Activated CD4-positive, alpha-beta memory T cell treated with anti-CD3 and anti-CD28 coated beads for 36 hours (primary cell): ENCODE data around the gene S100A2. TPM values are rescaled to one million over a fixed set of nuclear protein-coding genes. Genes with fewer than 3 reads are reported as not detected.

ENCODE experiments used
- CTCF ChIA-PET: fragments of 350-600 bp; sonication (Branson Sonifier 250); formaldehyde crosslinking; loops from one replicate; lab custom pipeline; 2021; ENCODE audit warnings: antibody characterized with exemption, inconsistent platforms; lab: Charles Lee
- POLR2A ChIA-PET: fragments of 350-600 bp; sonication (Branson Sonifier 250); formaldehyde crosslinking; loops from one replicate; lab custom pipeline; 2021; ENCODE audit warnings: antibody characterized with exemption; lab: Charles Lee
- DNase-seq: peaks from one replicate; pipeline ENCODE4 v3.0.0-alpha.2; 2020
- H3K27ac Mint-ChIP-seq: one replicate; pipeline ENCODE4 v1.8.0; 2021; ENCODE audit warnings: mixed read lengths
- H3K27me3 Mint-ChIP-seq: one replicate; pipeline ENCODE4 v1.8.0; 2021; ENCODE audit warnings: mixed read lengths
- H3K36me3 Mint-ChIP-seq: one replicate; pipeline ENCODE4 v1.8.0; 2021; ENCODE audit warnings: mixed read lengths
- H3K4me1 Mint-ChIP-seq: one replicate; pipeline ENCODE4 v1.8.0; 2021; ENCODE audit warnings: low read depth, mixed read lengths
- H3K4me3 Mint-ChIP-seq: one replicate; pipeline ENCODE4 v1.8.0; 2021; ENCODE audit warnings: mild to moderate bottlenecking, mixed read lengths
- H3K9me3 Mint-ChIP-seq: one replicate; pipeline ENCODE4 v1.8.0; 2021; ENCODE audit warnings: mixed read lengths
- intact Hi-C: fragments of 100-400 bp; cut with micrococcal nuclease; formaldehyde crosslinking; loops from one replicate; pipeline ENCODE4 v1.15.1; 2023
- total RNA-seq, 2 experiments: library from RNA; stranded (reverse); gene quantifications; one replicate each; pipeline ENCODE4 v1.2.3, GENCODE V29; 2021

S100A2 gene
- total RNA-seq, 2 experiments from 2014 or later, result 3.5 to 5.3 TPM

DNA sequence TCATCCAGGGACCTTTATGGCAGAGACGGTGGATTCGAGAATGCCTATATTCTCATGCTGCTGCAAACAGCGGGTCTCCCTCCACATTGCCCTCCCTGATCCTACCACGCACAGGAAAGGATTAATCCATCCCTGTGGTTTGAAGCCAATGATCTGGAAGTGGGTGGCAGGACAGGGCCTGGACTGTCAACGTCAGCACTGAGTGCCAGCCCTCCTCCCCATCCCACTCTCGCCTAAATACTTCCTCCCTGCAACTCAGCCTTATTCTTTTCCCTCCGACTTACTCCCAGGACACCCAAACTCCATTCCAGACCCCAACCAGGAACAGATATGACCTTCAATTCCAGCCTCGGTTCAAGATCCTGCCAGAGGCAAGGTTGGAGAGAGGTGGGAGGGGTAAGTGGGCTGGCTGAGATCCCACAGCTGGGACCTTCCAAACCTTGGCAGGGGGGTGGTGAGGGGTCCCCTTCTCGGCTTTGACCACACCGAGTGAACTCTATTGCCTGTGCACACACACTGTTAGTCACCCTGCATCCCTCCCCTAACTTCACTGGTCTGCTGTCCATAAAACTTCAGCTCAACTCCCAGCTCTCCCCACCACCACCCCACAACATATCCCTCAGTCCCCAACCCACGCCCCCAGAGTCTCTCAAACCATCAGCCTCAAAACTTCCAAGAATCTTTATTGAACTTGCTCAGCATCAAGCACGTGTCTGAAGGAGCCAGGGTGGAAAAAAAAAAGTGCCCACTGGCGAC lies 22.5 kb downstream of the S100A2 start:
- intact Hi-C loops, result loop anchor here (10.0 kb wide), 2 partner anchors 422 to 1508 kb away; partner anchors contain the start of genes CREB3L4, S100A11 and SLC39A1
- H3K9me3 Mint-ChIP-seq, result no peaks in the 10 kb centered on the region
- H3K4me3 Mint-ChIP-seq, result peak overlapping the region; percentile 92
- H3K36me3 Mint-ChIP-seq, result peaks cover 30% of the 10 kb centered on the region
- no peak for DNase-seq
- peaks cover 82% of the 10 kb centered on the region for H3K4me1 Mint-ChIP-seq
- no peaks in the 10 kb centered on the region for H3K27me3 Mint-ChIP-seq
- CTCF ChIA-PET, result interaction anchor here (3.3 to 5.4 kb wide), 4 partner anchors 8 to 32 kb away, joined by 26 to 66 read pairs (median 38); partner anchors contain the start of gene S100A6
- H3K27ac Mint-ChIP-seq, result peak overlapping the region; percentile 99
- POLR2A ChIA-PET, result interaction anchor here (3.4 to 4.2 kb wide), 3 partner anchors 9 to 91 kb away, joined by 20 to 96 read pairs (median 50); partner anchors contain the start of genes CHTOP, S100A2 and S100A6

DNA sequence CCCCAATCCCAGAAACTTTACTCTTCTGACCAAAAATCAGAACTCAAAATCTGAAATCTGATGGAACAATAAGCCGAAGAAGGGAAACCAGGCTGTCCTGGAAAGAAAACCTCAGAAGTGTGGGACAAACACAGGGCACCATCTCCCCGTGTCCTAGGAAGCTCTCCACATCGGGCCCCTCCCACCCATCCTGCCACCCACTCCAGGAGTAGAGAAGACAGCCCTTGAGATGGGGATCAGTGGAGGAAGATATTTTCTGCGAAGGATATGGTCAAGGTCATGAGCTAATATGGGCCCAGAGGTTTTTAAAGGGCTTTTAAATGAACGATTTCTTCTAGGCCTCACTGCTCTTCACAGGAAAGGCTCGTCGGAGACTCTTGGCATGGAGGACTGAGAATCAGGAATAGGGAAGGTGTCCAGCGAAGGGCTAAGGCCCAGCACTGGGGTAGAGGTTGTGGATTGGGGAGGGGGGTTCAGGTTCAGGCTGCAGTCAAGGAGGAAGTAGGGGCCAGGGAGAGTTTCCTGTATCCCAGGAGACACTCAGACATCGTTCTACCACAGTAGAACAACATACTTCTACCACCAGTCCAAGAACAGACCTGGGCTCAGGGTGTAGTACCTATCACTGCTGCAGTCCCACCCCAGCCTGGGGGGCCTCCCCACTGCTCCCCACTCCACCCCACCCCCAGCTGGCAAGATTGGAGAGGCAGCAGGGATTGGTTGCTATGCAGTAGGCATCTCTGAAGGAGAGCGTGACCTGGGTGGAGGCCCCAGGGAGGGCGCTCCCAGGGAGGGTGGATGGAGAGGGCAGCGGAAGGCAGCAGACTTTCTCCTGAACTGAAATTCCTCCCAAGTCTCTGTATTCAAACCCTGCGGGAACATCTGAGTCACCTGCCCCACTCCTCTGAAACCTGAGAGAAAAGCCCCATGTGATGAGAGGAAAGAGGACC lies 23.7 kb downstream of the S100A2 start:
- ChIA-PET POLR2A (interaction anchor here (0.8 to 1.3 kb wide), 2 partner anchors 25 to 92 kb away, joined by 3 read pairs; partner anchors contain the start of gene CHTOP), CTCF (interaction anchor here (0.6 to 5.4 kb wide), 4 partner anchors 7 to 26 kb away, joined by 3 to 66 read pairs (median 22); partner anchors contain the start of gene S100A6)
- H3K9me3 Mint-ChIP-seq, result no peaks in the 10 kb centered on the region
- H3K4me3 Mint-ChIP-seq, result peak overlapping the region; percentile 10
- peak overlapping the region; percentile 99 for H3K27ac Mint-ChIP-seq
- no peaks in the 10 kb centered on the region for H3K27me3 Mint-ChIP-seq
- H3K36me3 Mint-ChIP-seq, result peaks cover 30% of the 10 kb centered on the region
- intact Hi-C loops, result loop anchor here (10.0 kb wide), 2 partner anchors 423 to 1507 kb away; partner anchors contain the start of genes CREB3L4, S100A11 and SLC39A1
- H3K4me1 Mint-ChIP-seq, result peaks cover 83% of the 10 kb centered on the region
- DNase-seq, result no peak

DNA sequence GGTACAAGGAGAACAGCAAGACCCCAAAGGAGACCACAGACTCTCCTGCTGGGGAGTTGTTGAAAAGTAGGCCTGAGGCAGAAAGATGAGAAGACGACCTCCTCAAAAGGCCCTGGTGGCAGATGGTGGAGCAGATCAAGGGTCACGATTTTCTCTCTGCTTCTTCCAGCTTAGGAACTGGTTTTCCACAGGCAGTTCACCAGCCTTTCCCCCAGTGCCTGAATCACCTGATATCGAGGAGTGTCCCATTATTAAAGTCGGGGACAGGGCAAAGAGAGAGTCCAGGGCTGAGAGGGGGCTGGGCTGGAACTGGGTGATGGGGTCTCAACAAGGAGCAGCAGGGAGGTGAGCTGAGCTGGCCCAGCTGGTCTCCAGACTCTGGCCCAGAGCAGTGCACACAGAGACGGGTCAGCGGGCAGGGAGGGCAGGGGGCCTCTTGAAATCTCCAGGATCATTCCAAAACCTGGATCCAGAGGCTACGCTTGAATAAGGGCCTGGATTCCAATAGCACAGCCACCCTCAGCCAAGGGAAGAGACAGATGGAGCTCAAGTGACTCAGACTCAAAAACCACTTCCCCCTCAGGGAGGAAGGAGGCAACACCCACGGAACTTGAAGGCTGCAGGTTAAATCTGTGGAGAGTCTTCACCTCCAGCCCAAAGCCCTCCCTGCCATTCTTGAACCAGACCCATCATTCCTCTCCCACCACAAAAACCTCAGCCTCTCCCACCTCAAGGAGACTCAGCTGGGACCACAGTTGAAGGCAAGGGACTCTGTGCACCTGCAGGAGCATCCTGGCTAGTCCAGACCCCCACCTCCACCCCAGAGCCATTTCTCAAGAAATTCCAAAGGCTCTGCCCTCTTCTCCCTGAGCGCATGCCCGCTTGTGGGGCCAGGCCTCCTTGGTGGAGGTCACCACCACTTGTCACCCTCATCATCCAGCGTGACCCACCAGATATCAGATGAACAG lies 25.0 kb downstream of the S100A2 start, which contains the start of gene S100A5:
TSS of gene S100A5 (minus strand) at position 541 of the 968 bp plus-strand sequence. CDS start 743 bp downstream, outside the sequence.
- CTCF ChIA-PET, result interaction anchor here (0.9 to 2.8 kb wide), 5 partner anchors 9 to 32 kb away, joined by 3 to 17 read pairs (median 4); no protein-coding TSS in a partner anchor
- Mint-ChIP-seq H3K4me1 (peaks cover 83% of the 10 kb centered on the region), H3K9me3 (no peaks in the 10 kb centered on the region), H3K36me3 (peaks cover 33% of the 10 kb centered on the region), H3K27ac (peak within 1 kb of the TSS; percentile 89), H3K27me3 (no peaks in the 10 kb centered on the region), H3K4me3 (peak within 1 kb of the TSS; percentile 56)
- intact Hi-C loops, result loop anchor here (10.0 kb wide), 2 partner anchors 424 to 1506 kb away; partner anchors contain the start of genes CREB3L4, S100A11 and SLC39A1
- POLR2A ChIA-PET, result interaction anchor here (1.0 to 1.6 kb wide), 3 partner anchors 21 to 93 kb away, joined by 3 read pairs; partner anchors contain the start of genes CHTOP and S100A2
- peak; percentile 73 for DNase-seq

GRCh38 chr1:153539395-153540093 lies 26.1 kb downstream of the S100A2 start:
- Mint-ChIP-seq H3K9me3 (no peaks in the 10 kb centered on the region), H3K27ac (peak overlapping the region; percentile 89), H3K4me3 (no peak overlapping the region), H3K36me3 (peaks cover 30% of the 10 kb centered on the region), H3K27me3 (no peaks in the 10 kb centered on the region), H3K4me1 (peaks cover 76% of the 10 kb centered on the region)
- DNase-seq, result peak; percentile 35
- POLR2A ChIA-PET, result interaction anchor here (1.0 to 1.6 kb wide), 2 partner anchors 22 to 26 kb away, joined by 3 read pairs; partner anchors contain the start of gene S100A2
- CTCF ChIA-PET, result interaction anchor here (1.1 to 2.8 kb wide), 3 partner anchors 8 to 28 kb away, joined by 4 to 17 read pairs (median 9); no protein-coding TSS in a partner anchor
- intact Hi-C loops, result loop anchor here (10.0 kb wide), 3 partner anchors 95 to 1505 kb away; partner anchors contain the start of genes CHTOP, CREB3L4, S100A11 and SLC39A1

- POLR2A ChIA-PET, result no interaction called here
- no peak for DNase-seq
- Mint-ChIP-seq H3K4me3 (no peak overlapping the region), H3K4me1 (peaks cover 75% of the 10 kb centered on the region), H3K36me3 (peaks cover 27% of the 10 kb centered on the region), H3K27ac (no peak overlapping the region), H3K9me3 (no peaks in the 10 kb centered on the region), H3K27me3 (no peaks in the 10 kb centered on the region)
- CTCF ChIA-PET, result interaction anchor here (1.8 kb wide), 1 partner anchor 30 kb away, joined by 5 read pairs; no protein-coding TSS in a partner anchor
- intact Hi-C loops, result loop anchor here (10.0 kb wide), 1 partner anchor 96 kb away; the partner anchor contains the start of gene CHTOP
Measured at GRCh38 chr1:153538315-153538821, 27.3 kb downstream of the S100A2 start.

- CTCF ChIA-PET, result interaction anchor here (1.8 kb wide), 1 partner anchor 31 kb away, joined by 5 read pairs; no protein-coding TSS in a partner anchor
- no peaks in the 10 kb centered on the region for H3K27me3 Mint-ChIP-seq
- no peak overlapping the region for H3K4me3 Mint-ChIP-seq
- H3K36me3 Mint-ChIP-seq, result peaks cover 22% of the 10 kb centered on the region
- POLR2A ChIA-PET, result no interaction called here
- H3K27ac Mint-ChIP-seq, result peak overlapping the region; percentile 96
- intact Hi-C loops, result loop anchor here (10.0 kb wide), 1 partner anchor 97 kb away; the partner anchor contains the start of gene CHTOP
- no peak for DNase-seq
- H3K9me3 Mint-ChIP-seq, result no peaks in the 10 kb centered on the region
- H3K4me1 Mint-ChIP-seq, result peaks cover 75% of the 10 kb centered on the region
Measured at GRCh38 chr1:153537376-153537730, 28.3 kb downstream of the S100A2 start.

DNA sequence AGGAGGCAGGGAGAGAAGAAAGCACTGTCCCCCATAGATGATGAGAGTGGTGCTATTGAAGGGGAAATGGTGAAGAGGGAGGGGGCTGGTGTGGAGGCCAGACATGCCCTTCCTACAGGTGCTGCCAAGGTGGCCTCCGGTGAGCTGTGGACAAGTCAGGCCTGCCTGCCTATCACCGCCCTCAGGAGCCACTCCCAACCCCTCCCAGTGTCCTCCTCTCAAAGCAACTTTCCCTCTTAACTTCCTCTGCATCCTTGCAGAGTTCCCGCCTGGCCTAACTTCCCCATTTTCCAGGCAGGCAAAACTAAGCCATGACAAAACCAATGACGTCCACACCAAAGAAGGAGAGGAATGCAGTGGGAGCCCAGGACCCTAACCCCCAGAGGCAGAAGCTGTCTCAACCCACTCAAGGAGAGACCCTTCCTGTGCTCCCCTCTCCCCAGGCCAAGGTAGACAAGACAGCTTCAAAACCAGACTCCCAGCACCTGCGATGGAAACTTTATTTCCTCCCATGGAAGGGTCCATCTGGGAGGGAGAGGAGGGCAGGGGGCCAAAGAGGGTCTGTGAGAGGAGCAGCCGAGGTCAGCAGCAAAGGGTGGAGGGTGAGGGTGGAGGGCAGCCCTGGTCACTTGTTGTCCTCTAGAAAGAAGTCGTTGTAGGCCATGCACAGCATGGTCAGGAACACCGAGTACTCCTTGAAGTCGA lies 28.8 kb downstream of the S100A2 start:
- intact Hi-C loops, result loop anchor here (1.0 to 10.0 kb wide), 2 partner anchors 8 to 98 kb away; partner anchors contain the start of genes CHTOP and S100A4
- H3K4me3 Mint-ChIP-seq, result peak overlapping the region; percentile 95

GRCh38 chr1:153536012-153536670 lies 29.5 kb downstream of the S100A2 start:
- ChIA-PET CTCF (interaction anchor here (1.3 to 6.3 kb wide), 6 partner anchors 8 to 102 kb away, joined by 3 to 269 read pairs (median 18); no protein-coding TSS in a partner anchor), POLR2A (interaction anchor here (0.6 to 6.4 kb wide), 11 partner anchors 8 to 443 kb away, joined by 3 to 99 read pairs (median 3); partner anchors contain the start of genes CHTOP, S100A2 and S100A4)

More for the DNA sequence above, 28.8 kb downstream of the S100A2 start:
- ChIA-PET POLR2A (interaction anchor here (0.6 to 6.4 kb wide), 4 partner anchors 8 to 34 kb away, joined by 3 to 99 read pairs (median 57); partner anchors contain the start of genes S100A2 and S100A4), CTCF (interaction anchor here (1.7 to 6.3 kb wide), 4 partner anchors 26 to 34 kb away, joined by 5 to 269 read pairs (median 38); no protein-coding TSS in a partner anchor)
- peak overlapping the region; percentile 96 for H3K27ac Mint-ChIP-seq
- H3K9me3 Mint-ChIP-seq, result no peaks in the 10 kb centered on the region
- H3K36me3 Mint-ChIP-seq, result peaks cover 24% of the 10 kb centered on the region
- DNase-seq, result no peak
- peaks cover 74% of the 10 kb centered on the region for H3K4me1 Mint-ChIP-seq
- H3K27me3 Mint-ChIP-seq, result no peaks in the 10 kb centered on the region

More at GRCh38 chr1:153536012-153536670, 29.5 kb downstream of the S100A2 start:
- H3K27me3 Mint-ChIP-seq, result no peaks in the 10 kb centered on the region
- H3K27ac Mint-ChIP-seq, result peak overlapping the region; percentile 96
- peak; percentile 90 for DNase-seq
- H3K4me1 Mint-ChIP-seq, result peaks cover 74% of the 10 kb centered on the region
- H3K4me3 Mint-ChIP-seq, result peak overlapping the region; percentile 95
- H3K36me3 Mint-ChIP-seq, result peaks cover 24% of the 10 kb centered on the region
- intact Hi-C loops, result loop anchor here (1.0 to 10.0 kb wide), 2 partner anchors 9 to 99 kb away; partner anchors contain the start of genes CHTOP and S100A4
- no peaks in the 10 kb centered on the region for H3K9me3 Mint-ChIP-seq
